Mucosa of descending colon (tissue), 3 donors: ENCODE data around the gene ATP13A5. TPM values are rescaled to one million over a fixed set of nuclear protein-coding genes. Genes with fewer than 3 reads are reported as not detected.

Experiments
- ATAC-seq: fragments of 200-7000 bp; cut with Tn5 transposase; one replicate; pipeline ENCODE4 v1.9.1; 2020; ENCODE audit warnings: mild to moderate bottlenecking, moderate library complexity
- DNase-seq, 3 donors: peaks; one replicate each; pipeline ENCODE4 v3.0.0-alpha.2; 2020
- H3K36me3 ChIP-seq: fragments of 200-600 bp; one replicate; pipeline ENCODE4 v1.8.0; 2021; ENCODE audit warnings: low read depth, mild to moderate bottlenecking
- H3K4me1 ChIP-seq: fragments of 200-600 bp; one replicate; pipeline ENCODE4 v1.8.0; 2021; ENCODE audit warnings: low read depth, mild to moderate bottlenecking
- H3K4me3 ChIP-seq: fragments of 200-600 bp; one replicate; pipeline ENCODE4 v1.8.0; 2021; ENCODE audit warnings: mild to moderate bottlenecking
- H3K9me3 ChIP-seq: fragments of 200-600 bp; one replicate; pipeline ENCODE4 v1.8.0; 2021; ENCODE audit warnings: mild to moderate bottlenecking
- CTCF ChIP-seq: fragments of 200-600 bp; IDR thresholded peaks from one replicate; pipeline ENCODE4 v1.8.0; 2022; ENCODE audit warnings: antibody characterized with exemption, mild to moderate bottlenecking
- intact Hi-C, 2 donors: fragments of 100-400 bp; cut with DNase I in 1 of 2; cut with micrococcal nuclease in 1 of 2; formaldehyde crosslinking; loops; one replicate each; pipeline versions ENCODE4 v1.11.0 to v1.11.1; 2022; cut with DNase I, micrococcal nuclease
- total RNA-seq, 3 donors: library from RNA; stranded (reverse); fragmentation: NEBNext Ultra II Directional in 2 of 3; extraction: Animal tissue kit (Norgen Biotek cat#: 25700) in 2 of 3; gene quantifications; one replicate each; pipeline versions ENCODE4 v1.2.1 to v1.2.4, GENCODE V29; 2021 to 2023
- donor health status: DM: no; HTN: no; CAD: no; lungs with moderate emphysema.
- donor health status: DM: no; HTN: no; CAD: no.
- donor health status: DM: no; HTN: yes; CAD: no.

ATP13A5 gene
- total RNA-seq, 3 donors from 2014 or later, result 0.35 to 0.61 (median 0.41) TPM

DNA sequence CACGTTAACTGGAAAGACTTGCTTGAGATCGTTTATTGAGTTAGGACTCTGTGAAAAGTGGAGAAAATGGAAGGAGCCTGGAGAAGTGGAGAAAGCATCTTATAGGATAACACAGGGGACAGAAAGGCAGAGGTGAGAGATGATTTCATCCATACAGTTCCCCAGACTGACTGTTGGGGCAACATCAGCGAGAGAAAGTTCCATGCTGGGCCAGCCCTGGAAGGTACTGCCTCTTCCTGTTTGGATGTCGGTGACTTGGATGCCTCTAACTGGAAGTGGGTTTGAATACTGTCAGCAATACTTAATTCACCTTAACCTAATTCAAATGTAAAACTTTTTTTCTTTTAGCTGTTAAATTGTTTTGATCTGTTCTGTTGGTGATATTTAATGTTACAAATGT is 32.3 kb downstream of the ATP13A5 start:
- no peaks in the 10 kb centered on the region for H3K36me3 ChIP-seq
- no peak for TF ChIP-seq CTCF
- no peak for ATAC-seq
- no peak for DNase-seq
- H3K4me1 ChIP-seq, result no peaks in the 10 kb centered on the region
- H3K9me3 ChIP-seq, result no peaks in the 10 kb centered on the region
- H3K4me3 ChIP-seq, result no peak overlapping the region
- intact Hi-C loops, result no loop called here

GRCh38 chr3:193345431-193345830 is 33.1 kb downstream of the ATP13A5 start:
- no peak for TF ChIP-seq CTCF
- no peak overlapping the region for H3K4me3 ChIP-seq
- H3K36me3 ChIP-seq, result no peaks in the 10 kb centered on the region
- no peaks in the 10 kb centered on the region for H3K9me3 ChIP-seq
- intact Hi-C loops, result no loop called here
- ATAC-seq (no peak), DNase-seq (no peak)
- no peaks in the 10 kb centered on the region for H3K4me1 ChIP-seq

DNA sequence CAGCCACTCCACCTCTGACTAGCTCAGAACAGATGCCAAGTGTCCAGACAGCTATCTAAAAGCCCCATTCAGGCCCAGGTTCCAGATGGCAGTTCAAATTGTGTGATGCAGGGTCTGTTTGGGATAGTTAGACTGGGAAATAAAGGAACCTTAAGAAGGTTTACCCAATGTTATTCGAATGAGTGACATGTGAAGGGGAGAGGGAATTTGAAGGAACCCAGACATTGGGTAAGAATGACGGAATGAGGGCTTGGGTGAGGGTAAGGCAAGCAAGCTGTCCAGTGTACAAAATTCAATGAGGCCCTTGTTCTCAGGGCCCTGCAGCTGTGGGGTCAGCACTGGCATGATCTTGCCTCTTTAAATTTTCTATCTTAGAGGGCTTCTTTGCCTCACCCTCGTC is 34.1 kb downstream of the ATP13A5 start:
- intact Hi-C loops, result no loop called here
- TF ChIP-seq CTCF, result no peak

GRCh38 chr3:193343726-193344222 is 34.8 kb downstream of the ATP13A5 start:
- Histone ChIP-seq H3K9me3 (no peaks in the 10 kb centered on the region), H3K36me3 (no peaks in the 10 kb centered on the region), H3K4me3 (no peak overlapping the region), H3K4me1 (no peaks in the 10 kb centered on the region)
- no peak for TF ChIP-seq CTCF
- DNase-seq, result no peak
- ATAC-seq, result no peak
- intact Hi-C loops, result no loop called here

More for the DNA sequence above, 34.1 kb downstream of the ATP13A5 start:
- DNase-seq (no peak), ATAC-seq (no peak)
- H3K4me3 ChIP-seq, result no peak overlapping the region
- H3K36me3 ChIP-seq, result no peaks in the 10 kb centered on the region
- no peaks in the 10 kb centered on the region for H3K4me1 ChIP-seq
- no peaks in the 10 kb centered on the region for H3K9me3 ChIP-seq

- Histone ChIP-seq H3K9me3 (no peaks in the 10 kb centered on the region), H3K4me1 (no peaks in the 10 kb centered on the region), H3K36me3 (no peaks in the 10 kb centered on the region), H3K4me3 (no peak overlapping the region)
- DNase-seq (no peak), ATAC-seq (no peak)
- TF ChIP-seq CTCF, result no peak
- intact Hi-C loops, result no loop called here
Observed at GRCh38 chr3:193342551-193342950, 36.0 kb downstream of the ATP13A5 start.

GRCh38 chr3:193335031-193335430 is 43.5 kb downstream of the ATP13A5 start:
- H3K4me3 ChIP-seq, result no peak overlapping the region
- no peaks in the 10 kb centered on the region for H3K36me3 ChIP-seq
- H3K4me1 ChIP-seq, result no peaks in the 10 kb centered on the region
- H3K9me3 ChIP-seq, result no peaks in the 10 kb centered on the region
- ATAC-seq (no peak), DNase-seq (no peak)
- intact Hi-C loops, result no loop called here
- TF ChIP-seq CTCF, result no peak
